ENCODE results near the gene CXCL16.
A peak's percentile ranks its signal among the peaks of the same experiment; 100 is the strongest.
"Not testable (repeated sequence)": the region's sequence is repeated elsewhere in the genome, so short reads cannot be mapped to it uniquely, and the experiment has no call there.

CXCL16 gene

GRCh38 chr17:4708436-4708835 lies 31.3 kb downstream of the CXCL16 start:
- Histone ChIP-seq H3K9me3 (ENCODE audit: insufficient read depth, low read depth, low read length) (no peaks in the 10 kb centered on the region), H3K4me1 (ENCODE audit: insufficient read depth, low read length, poor library complexity, severe bottlenecking) (peaks cover 33% of the 10 kb centered on the region), H3K27me3 (ENCODE audit: insufficient read depth, low read length, poor library complexity, severe bottlenecking) (no peaks in the 10 kb centered on the region), H3K9me2 (replicated peaks; ENCODE audit: low read depth, low read length) (no peaks in the 10 kb centered on the region), H3K4me2 (ENCODE audit: low read depth, low read length, poor library complexity, severe bottlenecking) (peak overlapping the region; percentile 33), H4K20me1 (ENCODE audit: insufficient read depth, low read length, poor library complexity, severe bottlenecking) (peaks cover 5% of the 10 kb centered on the region), H3K36me3 (ENCODE audit: insufficient read depth, low read length) (no peaks in the 10 kb centered on the region), H3K79me2 (ENCODE audit: insufficient read depth, low read length) (peaks cover 47% of the 10 kb centered on the region), H2AFZ (ENCODE audit: low read length) (0 out of 2 replicates have a peak overlapping the region, but pooled peaks have one; percentile 56), H3K4me3 (ENCODE audit: low read length, poor library complexity, severe bottlenecking) (peak overlapping the region; percentile 27), H3F3A (ENCODE audit: low read depth) (peaks cover 3% of the 10 kb centered on the region; the same call in 1 of the 2 replicates), H3K9ac (ENCODE audit: low read depth, low read length, poor library complexity, severe bottlenecking) (peak overlapping the region; percentile 40)
- TF ChIP-seq EZH2phosphoT487 (IDR thresholded peaks at IDR 0.05; ENCODE audit: borderline replicate concordance) (no peak), CTCF (conservative IDR thresholded peaks at IDR 0.05; ENCODE audit: low read length) (no peak)

- TF ChIP-seq CTCF (conservative IDR thresholded peaks at IDR 0.05; ENCODE audit: low read length): no peak
- TF ChIP-seq EZH2phosphoT487 (IDR thresholded peaks at IDR 0.05; ENCODE audit: borderline replicate concordance): no peak
- H3K4me3 ChIP-seq (ENCODE audit: low read length, poor library complexity, severe bottlenecking): no peak overlapping the region
- no peak overlapping the region for H2AFZ ChIP-seq (ENCODE audit: low read length)
- no peak overlapping the region for H3K9ac ChIP-seq (ENCODE audit: low read depth, low read length, poor library complexity, severe bottlenecking)
- H3K4me1 ChIP-seq (ENCODE audit: insufficient read depth, low read length, poor library complexity, severe bottlenecking): peaks cover 34% of the 10 kb centered on the region
- H3K79me2 ChIP-seq (ENCODE audit: insufficient read depth, low read length): peaks cover 48% of the 10 kb centered on the region
- H3K36me3 ChIP-seq (ENCODE audit: insufficient read depth, low read length): no peaks in the 10 kb centered on the region
- no peaks in the 10 kb centered on the region for H3K9me2 ChIP-seq (replicated peaks; ENCODE audit: low read depth, low read length)
- no peak overlapping the region for H3K4me2 ChIP-seq (ENCODE audit: low read depth, low read length, poor library complexity, severe bottlenecking)
- no peaks in the 10 kb centered on the region for H3K9me3 ChIP-seq (ENCODE audit: insufficient read depth, low read depth, low read length)
- H3K27me3 ChIP-seq (ENCODE audit: insufficient read depth, low read length, poor library complexity, severe bottlenecking): no peaks in the 10 kb centered on the region
- peaks cover 20% of the 10 kb centered on the region for H4K20me1 ChIP-seq (ENCODE audit: insufficient read depth, low read length, poor library complexity, severe bottlenecking)
- peaks cover 3% of the 10 kb centered on the region; the same call in 1 of the 2 replicates for H3F3A ChIP-seq (ENCODE audit: low read depth)
These were observed 33.6 kb downstream of the CXCL16 start for GRCh38 chr17:4706121-4706520.

GRCh38 chr17:4704991-4705390 lies 34.7 kb downstream of the CXCL16 start:
- peaks cover 54% of the 10 kb centered on the region for H3K79me2 ChIP-seq (ENCODE audit: insufficient read depth, low read length)
- no peaks in the 10 kb centered on the region for H3K27me3 ChIP-seq (ENCODE audit: insufficient read depth, low read length, poor library complexity, severe bottlenecking)
- no peak overlapping the region for H2AFZ ChIP-seq (ENCODE audit: low read length)
- H3F3A ChIP-seq (ENCODE audit: low read depth): peaks cover 3% of the 10 kb centered on the region; the same call in 1 of the 2 replicates
- H3K4me2 ChIP-seq (ENCODE audit: low read depth, low read length, poor library complexity, severe bottlenecking): peak overlapping the region; percentile 100
- peaks cover 26% of the 10 kb centered on the region for H4K20me1 ChIP-seq (ENCODE audit: insufficient read depth, low read length, poor library complexity, severe bottlenecking)
- H3K4me3 ChIP-seq (ENCODE audit: low read length, poor library complexity, severe bottlenecking): peak overlapping the region; percentile 98
- no peaks in the 10 kb centered on the region for H3K9me2 ChIP-seq (replicated peaks; ENCODE audit: low read depth, low read length)
- H3K36me3 ChIP-seq (ENCODE audit: insufficient read depth, low read length): no peaks in the 10 kb centered on the region
- no peak for TF ChIP-seq CTCF (conservative IDR thresholded peaks at IDR 0.05; ENCODE audit: low read length)
- TF ChIP-seq EZH2phosphoT487 (IDR thresholded peaks at IDR 0.05; ENCODE audit: borderline replicate concordance): no peak
- H3K4me1 ChIP-seq (ENCODE audit: insufficient read depth, low read length, poor library complexity, severe bottlenecking): peaks cover 32% of the 10 kb centered on the region
- peak overlapping the region; percentile 91 for H3K9ac ChIP-seq (ENCODE audit: low read depth, low read length, poor library complexity, severe bottlenecking)
- no peaks in the 10 kb centered on the region for H3K9me3 ChIP-seq (ENCODE audit: insufficient read depth, low read depth, low read length)

- Histone ChIP-seq H3K79me2 (ENCODE audit: insufficient read depth, low read length) (peaks cover 59% of the 10 kb centered on the region), H3K4me3 (ENCODE audit: low read length, poor library complexity, severe bottlenecking) (peak overlapping the region; percentile 98), H3K9ac (ENCODE audit: low read depth, low read length, poor library complexity, severe bottlenecking) (peak overlapping the region; percentile 91), H3K4me1 (ENCODE audit: insufficient read depth, low read length, poor library complexity, severe bottlenecking) (peaks cover 29% of the 10 kb centered on the region), H2AFZ (ENCODE audit: low read length) (peak overlapping the region; percentile 92; the same call in 1 of the 2 replicates), H4K20me1 (ENCODE audit: insufficient read depth, low read length, poor library complexity, severe bottlenecking) (peaks cover 26% of the 10 kb centered on the region), H3K4me2 (ENCODE audit: low read depth, low read length, poor library complexity, severe bottlenecking) (peak overlapping the region; percentile 100)
- H3K27me3 ChIP-seq (ENCODE audit: insufficient read depth, low read length, poor library complexity, severe bottlenecking); H3K9me3 ChIP-seq (ENCODE audit: insufficient read depth, low read depth, low read length); H3K9me2 ChIP-seq (replicated peaks; ENCODE audit: low read depth, low read length); H3F3A ChIP-seq (ENCODE audit: low read depth); H3K36me3 ChIP-seq (ENCODE audit: insufficient read depth, low read length): not testable (repeated sequence)
These were observed 35.2 kb downstream of the CXCL16 start for GRCh38 chr17:4704574-4704907.

Data from Loucy (cell line).